COLO829 (cell line): ENCODE results near the gene TNS3.
"Not testable (repeated sequence)": the region's sequence is repeated elsewhere in the genome, so short reads cannot be mapped to it uniquely, and the experiment has no call there.

Experiments
- DNase-seq: peaks from one replicate; pipeline ENCODE4 v3.0.0; 2012; ENCODE audit warnings: low spot score

The TNS3 gene

GRCh38 chr7:47283497-47284131 is 298.3 kb downstream of the TNS3 start:
- DNase-seq: no peak

DNA sequence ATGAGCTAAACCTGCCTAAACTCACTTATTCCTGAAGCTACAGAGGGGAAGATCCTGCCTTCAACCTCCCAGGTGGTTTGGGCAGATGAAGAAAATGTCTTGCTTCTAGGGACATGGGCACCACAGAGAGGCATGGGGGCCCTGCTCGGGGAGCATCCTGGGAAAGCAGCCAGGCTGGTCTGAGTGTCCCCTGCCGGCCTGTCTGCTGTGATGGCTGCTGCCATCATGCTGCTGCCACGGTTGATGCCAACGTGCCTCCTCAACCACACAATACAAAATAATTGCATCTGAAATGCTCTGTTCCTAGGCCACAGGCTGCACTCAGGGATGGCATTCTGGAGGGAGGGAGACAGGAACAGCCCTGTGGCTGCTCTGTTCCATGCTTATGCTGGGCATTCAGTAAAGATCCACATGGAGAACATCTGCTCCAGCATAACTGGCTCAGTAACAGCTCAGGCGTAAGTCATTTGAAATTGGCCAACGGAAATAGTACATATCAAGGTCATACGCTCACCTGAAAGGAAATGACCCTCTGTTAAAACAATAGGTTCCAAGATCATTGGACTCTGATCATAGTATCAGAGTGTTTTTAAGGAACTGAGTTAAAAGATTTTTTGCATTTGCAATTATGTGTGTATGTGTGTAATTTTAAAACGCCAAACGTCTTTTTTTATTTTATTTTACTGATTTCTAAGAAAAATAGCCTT is 299.0 kb downstream of the TNS3 start:
- DNase-seq: no peak

GRCh38 chr7:47281966-47282643 is 299.8 kb downstream of the TNS3 start:
- DNase-seq: no peak

DNA sequence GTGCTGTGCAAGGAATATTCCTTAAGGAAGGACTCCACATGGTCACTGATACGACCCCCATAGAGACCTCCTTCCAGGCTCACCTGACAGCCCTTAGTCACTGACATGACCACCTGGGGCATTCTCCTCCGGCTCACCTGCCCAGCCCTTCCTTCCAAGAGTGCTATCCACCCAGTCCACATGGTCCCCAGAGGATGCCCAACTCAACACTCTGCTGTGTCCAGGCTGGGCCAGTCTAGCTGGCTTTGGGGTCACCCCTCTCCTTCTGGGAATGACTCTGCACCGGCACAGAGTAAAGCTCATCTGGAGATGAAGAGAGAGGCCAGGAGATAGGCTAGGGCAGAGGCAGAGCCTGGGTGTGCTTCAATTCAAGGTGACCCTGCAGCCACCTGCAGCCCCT is 300.8 kb downstream of the TNS3 start:
- no peak for DNase-seq

- DNase-seq: no peak
Measured at GRCh38 chr7:47280114-47280513, 301.8 kb downstream of the TNS3 start.

GRCh38 chr7:47278043-47278442 is 303.9 kb downstream of the TNS3 start:
- no peak for DNase-seq

DNA sequence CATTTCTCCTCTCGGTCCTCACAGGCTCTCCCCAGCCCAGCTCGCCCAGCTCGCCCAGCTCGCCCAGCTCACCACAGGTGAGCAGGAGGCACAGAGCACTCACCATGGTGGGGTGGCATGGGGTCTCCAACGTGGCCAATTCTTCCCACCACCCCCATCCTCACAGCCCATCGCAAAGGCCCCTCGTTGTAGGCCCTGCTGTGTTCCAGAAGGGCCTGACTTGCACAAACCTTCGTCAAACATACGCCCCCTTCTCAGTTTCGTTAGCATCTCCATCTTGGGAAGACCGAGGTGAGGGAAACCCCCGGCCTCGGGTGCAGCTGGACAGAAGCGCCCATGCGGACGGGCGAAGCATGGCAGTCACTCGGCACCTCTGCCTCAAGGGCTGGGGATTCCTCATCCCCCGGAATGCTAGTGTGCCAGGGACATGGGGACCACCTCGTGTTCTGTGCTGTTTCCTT is 304.6 kb downstream of the TNS3 start:
- DNase-seq: no peak

DNA sequence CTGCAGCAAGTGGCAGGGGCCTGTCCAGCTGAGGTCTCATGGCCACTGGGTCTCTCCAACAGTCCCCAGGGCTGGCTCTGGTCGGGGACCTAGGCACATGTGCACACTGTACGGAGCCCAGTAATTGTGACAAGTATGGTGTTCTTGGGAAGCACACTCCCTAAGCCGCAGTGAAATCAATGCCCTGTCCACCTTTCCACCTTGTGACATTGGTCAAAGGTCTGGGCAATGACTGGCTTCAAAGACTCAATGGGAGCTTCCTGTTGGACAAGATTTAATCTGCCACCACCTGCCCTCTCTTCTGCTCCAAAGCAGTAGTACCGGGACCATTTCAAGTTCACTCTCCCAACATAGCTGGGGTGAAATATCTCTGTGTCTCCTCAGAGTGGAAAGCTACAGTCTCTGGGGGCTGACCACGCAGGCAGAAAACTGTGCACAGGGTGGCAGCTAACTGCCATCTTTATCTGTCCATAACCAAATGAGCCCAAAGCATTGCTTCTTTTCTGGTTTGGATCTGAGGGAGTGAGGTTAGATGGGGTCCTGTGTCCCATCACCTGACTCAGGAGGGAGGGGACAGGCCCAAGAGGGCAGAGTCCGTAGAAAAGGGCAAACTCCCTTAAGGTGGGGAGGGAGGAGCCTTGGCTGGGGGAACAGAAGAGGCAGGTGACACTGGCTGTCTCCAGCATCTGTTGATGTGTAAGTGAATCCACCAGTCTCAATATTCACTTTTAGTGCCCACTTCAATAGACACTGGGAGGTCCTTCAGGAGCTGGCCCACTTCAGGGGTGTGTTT is 307.7 kb downstream of the TNS3 start:
- no peak for DNase-seq

GRCh38 chr7:47273088-47273487 is 308.8 kb downstream of the TNS3 start:
- DNase-seq: no peak

- DNase-seq: no peak
Measured at GRCh38 chr7:47271749-47272148, 310.2 kb downstream of the TNS3 start.

- DNase-seq: no peak
Measured at GRCh38 chr7:47268851-47269836, 312.8 kb downstream of the TNS3 start.

DNA sequence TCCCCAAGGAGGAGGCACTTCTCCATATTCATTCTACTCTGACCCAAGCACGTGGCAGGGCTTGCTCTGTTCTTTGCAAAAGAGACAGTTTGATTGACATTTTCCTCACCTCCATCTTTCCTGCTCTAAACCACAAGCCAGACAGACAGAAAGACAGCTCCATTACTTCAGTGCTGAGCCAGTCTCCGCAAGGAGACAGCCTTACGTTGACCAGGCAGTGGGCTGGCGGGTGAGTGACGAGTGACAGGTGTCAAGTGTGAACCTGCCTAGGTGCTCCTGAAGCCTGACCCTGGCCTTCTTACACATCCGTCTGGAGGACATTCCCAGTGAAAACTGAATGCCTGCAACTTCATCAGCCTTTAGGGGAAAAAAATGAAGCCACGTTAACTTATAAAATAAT is 314.6 kb downstream of the TNS3 start:
- no peak for DNase-seq

DNA sequence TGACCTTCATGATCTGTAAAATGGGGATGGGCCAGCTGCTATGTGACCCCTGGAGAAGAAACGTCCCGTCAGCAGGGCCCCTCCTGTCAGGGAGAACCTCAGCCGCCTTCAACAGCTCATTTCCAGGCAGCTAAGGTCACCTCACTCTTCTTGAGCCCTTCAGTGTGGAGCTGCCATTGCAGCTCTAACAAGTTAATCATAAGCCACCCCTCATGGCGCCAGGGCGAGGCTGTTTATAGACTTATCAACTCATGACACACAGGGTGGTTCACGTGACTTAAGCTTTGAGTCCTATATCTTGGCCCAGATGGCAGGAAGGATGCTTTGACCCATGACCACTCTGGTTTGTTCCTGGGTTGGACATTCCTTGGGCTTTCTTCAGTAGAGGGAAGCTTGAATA is 315.1 kb downstream of the TNS3 start:
- no peak for DNase-seq

- peak; percentile 91 for DNase-seq
Measured at GRCh38 chr7:47266131-47266706, 315.7 kb downstream of the TNS3 start.

GRCh38 chr7:47265621-47266020 is 316.3 kb downstream of the TNS3 start:
- no peak for DNase-seq

GRCh38 chr7:47264021-47264651 is 317.8 kb downstream of the TNS3 start:
- no peak for DNase-seq

DNA sequence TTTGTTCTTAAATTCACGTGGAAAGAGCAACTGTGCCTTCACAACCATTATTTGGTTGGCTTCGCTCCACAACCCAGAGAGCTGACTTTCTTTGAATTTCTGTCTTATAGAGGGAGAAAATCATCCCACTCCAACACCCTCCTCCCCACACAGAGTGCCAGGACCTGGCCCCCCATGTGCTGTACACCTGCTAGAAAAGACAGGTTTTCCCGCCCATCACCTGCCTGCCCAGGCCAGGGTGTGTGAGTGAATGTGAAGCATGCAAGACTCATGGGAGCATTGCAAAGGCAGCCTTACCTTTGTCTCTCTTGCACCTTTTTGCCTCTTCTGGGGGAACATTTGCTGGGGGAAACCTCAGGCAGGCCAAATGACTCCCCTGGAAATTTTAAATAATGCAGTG is 319.0 kb downstream of the TNS3 start:
- DNase-seq: no peak

- not testable (repeated sequence) for DNase-seq
Measured at GRCh38 chr7:47262160-47262559, 319.8 kb downstream of the TNS3 start.

- no peak for DNase-seq
Measured at GRCh38 chr7:47260270-47260669, 321.6 kb downstream of the TNS3 start.

GRCh38 chr7:47259682-47260081 is 322.2 kb downstream of the TNS3 start:
- no peak for DNase-seq
